GM12878 (cell line): ENCODE measurements around the gene ZDHHC14. TPM values are rescaled to one million over a fixed set of nuclear protein-coding genes. Genes with fewer than 3 reads are reported as not detected.

Source experiments
- BACH1 ChIP-seq: fragments of 450-650 bp; IDR thresholded peaks from 2 replicates; pipeline ENCODE4 v1.6.1; 2017; ENCODE audit warnings: mild to moderate bottlenecking, borderline replicate concordance
- CHD4 ChIP-seq: fragments of 200-600 bp; sonication (generic); IDR thresholded peaks from 2 replicates; pipeline ENCODE4 v1.6.1; 2016; ENCODE audit warnings: mild to moderate bottlenecking
- EED ChIP-seq: sonication (generic); IDR thresholded peaks from 2 replicates; pipeline ENCODE4 v1.6.1; 2016; ENCODE audit warnings: antibody characterized with exemption, low read depth
- ETV6 ChIP-seq, 2 experiments: fragments of 450-650 bp in 1 of 2; IDR thresholded peaks in 1 of 2; conservative IDR thresholded peaks in 1 of 2; 2 replicates each; pipeline ENCODE4 v1.6.1; 2014; ENCODE audit warnings: antibody characterized with exemption in 1 of 2, borderline replicate concordance in 1 of 2, low read depth in 1 of 2, mild to moderate bottlenecking in 1 of 2, moderate library complexity in 1 of 2
- FOS ChIP-seq: IDR thresholded peaks from 3 replicates; pipeline ENCODE4 v1.6.1; 2011; ENCODE audit warnings: borderline replicate concordance; ENCODE audit not compliant: insufficient read length; ENCODE audit errors: extremely low read depth
- HCFC1 ChIP-seq: fragments of 150-350 bp; IDR thresholded peaks from 2 replicates; pipeline ENCODE4 v1.6.1; 2014; ENCODE audit warnings: low read length
- HDAC2 ChIP-seq: fragments of 200-600 bp; sonication (generic); IDR thresholded peaks from 2 replicates; pipeline ENCODE4 v1.6.1; 2017
- HDGF ChIP-seq: fragments of 450-650 bp; IDR thresholded peaks from 2 replicates; pipeline ENCODE4 v1.6.1; 2016; ENCODE audit warnings: antibody characterized with exemption
- JUND ChIP-seq: IDR thresholded peaks from 2 replicates; pipeline ENCODE4 v1.6.1; 2012; ENCODE audit warnings: low read depth, mild to moderate bottlenecking, low read length, improper control_type of control experiment, moderate library complexity
- LARP7 ChIP-seq: fragments of 450-650 bp; IDR thresholded peaks from 2 replicates; pipeline ENCODE4 v1.6.1; 2017; ENCODE audit warnings: mild to moderate bottlenecking
- MTA2 ChIP-seq: fragments of 450-650 bp; IDR thresholded peaks from 2 replicates; pipeline ENCODE4 v1.6.1; 2016; ENCODE audit warnings: low read depth, mild to moderate bottlenecking, moderate library complexity
- MYB ChIP-seq: fragments of 150-350 bp; IDR thresholded peaks from 2 replicates; pipeline ENCODE4 v1.6.1; 2014; ENCODE audit warnings: mild to moderate bottlenecking, low read depth, low read length, borderline replicate concordance
- PAX5 ChIP-seq: IDR thresholded peaks from 2 replicates; pipeline ENCODE4 v1.6.1; 2011; ENCODE audit warnings: low read depth, low read length, borderline replicate concordance
- PML ChIP-seq: IDR thresholded peaks from 2 replicates; pipeline ENCODE4 v1.6.1; 2012; ENCODE audit warnings: low read length, inconsistent platforms
- RB1 ChIP-seq: fragments of 450-650 bp; formaldehyde crosslinking; IDR thresholded peaks from 2 replicates; pipeline ENCODE4 v1.6.1; 2017; ENCODE audit warnings: mild to moderate bottlenecking, borderline replicate concordance
- RBBP5 ChIP-seq: fragments of 200-600 bp; sonication (generic); conservative IDR thresholded peaks from 2 replicates; pipeline ENCODE4 v1.6.1; 2016
- SMARCA5 ChIP-seq: fragments of 450-650 bp; IDR thresholded peaks from 2 replicates; pipeline ENCODE4 v1.6.1; 2017; ENCODE audit warnings: mild to moderate bottlenecking
- ZBED1 ChIP-seq: IDR thresholded peaks from 2 replicates; pipeline ENCODE4 v1.6.1; 2016; ENCODE audit warnings: borderline replicate concordance
- ZNF384 ChIP-seq: IDR thresholded peaks from 2 replicates; pipeline ENCODE4 v1.6.1; 2012; ENCODE audit warnings: low read depth, mild to moderate bottlenecking, low read length, improper control_type of control experiment, borderline replicate concordance
- ZNF622 ChIP-seq: fragments of 450-650 bp; IDR thresholded peaks from 2 replicates; pipeline ENCODE4 v1.6.1; 2017; ENCODE audit warnings: mild to moderate bottlenecking, inconsistent platforms
- ZNF687 ChIP-seq: fragments of 450-650 bp; IDR thresholded peaks from 2 replicates; pipeline ENCODE4 v1.6.1; 2017; ENCODE audit warnings: mild to moderate bottlenecking, moderate library complexity
- polyA plus RNA-seq, 11 experiments: library from polyadenylated mRNA; depleted of rRNA in 4 of 11; unstranded in 6 of 11; stranded (reverse) in 5 of 11; fragments of >200 nt; fragmentation: Nextera tagmentation in 4 of 11; fragmentation: Illumina TruSeq in 1 of 11; extraction: Ambion mirVana in 4 of 11; extraction: Trizol in 1 of 11; gene quantifications; 1 replicate in 1 of 11; 2 replicates in 10 of 11; pipeline versions ENCODE4 v1.2.1 to v1.2.3, GENCODE V29; 2011 to 2016; ENCODE audit warnings: inconsistent platforms in 2 of 11, missing spikeins in 2 of 11, low read depth in 1 of 11
- total RNA-seq, 4 experiments: library from RNA; depleted of rRNA in 3 of 4; stranded (reverse); fragments of >200 nt in 3 of 4; fragmentation: Illumina TruSeq in 1 of 4; extraction: Trizol in 1 of 4; gene quantifications; 2 replicates each; pipeline versions ENCODE4 v1.2.1 to v1.2.3, GENCODE V29; 2013 to 2021
- TF ChIP-seq, protein P1 (sequence below): fragments of 450-650 bp; IDR thresholded peaks from 2 replicates; pipeline ENCODE4 v1.6.1; 2018; ENCODE audit warnings: mild to moderate bottlenecking, low read depth, moderate library complexity; ENCODE audit not compliant: partially characterized antibody
- TF ChIP-seq, protein P2 (sequence below): fragments of 450-650 bp; IDR thresholded peaks from 2 replicates; pipeline ENCODE4 v1.6.1; 2018; ENCODE audit warnings: borderline replicate concordance, mild to moderate bottlenecking; ENCODE audit not compliant: partially characterized antibody
- TF ChIP-seq, protein P3 (sequence below): IDR thresholded peaks from 2 replicates; pipeline ENCODE4 v1.6.1; 2011; ENCODE audit warnings: low read depth, mild to moderate bottlenecking, low read length, moderate library complexity, borderline replicate concordance; ENCODE audit errors: extremely low read depth

ZDHHC14 gene
- total and polyA plus RNA-seq, 10 of the 15 experiments (the other 5 are each of a cell fraction or from before 2014, with no cell fraction given): 0.15 to 16.0 (median 0.76) TPM; not detected in 1

DNA sequence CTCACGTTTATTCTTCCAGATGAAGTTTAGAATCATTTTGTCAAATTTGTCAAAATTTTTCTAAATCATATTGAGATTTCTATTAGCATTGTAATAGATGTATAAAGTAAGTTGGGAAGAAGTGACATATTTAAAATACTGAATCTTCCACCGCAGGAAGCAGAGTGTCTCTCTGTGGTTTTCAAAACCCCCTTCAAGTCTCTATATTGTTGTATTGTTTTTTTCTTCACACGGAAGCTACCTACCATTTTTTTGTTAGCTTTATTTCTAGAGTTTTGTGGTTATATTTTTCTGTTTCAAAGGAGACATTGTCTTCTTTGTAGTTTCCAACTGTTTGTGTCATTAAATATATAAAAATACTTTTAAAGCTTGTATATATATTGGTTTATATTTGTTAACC lies 188.6 kb downstream of the ZDHHC14 start (continued):
- TF ChIP-seq ZNF687 (no peak), SMARCA5 (no peak), BACH1 (no peak), HDGF (no peak), MTA2 (peak; percentile 72), FOS (no peak), MYB (no peak), PAX5 (no peak), LARP7 (no peak), ETV6 (conservative IDR thresholded peaks at IDR 0.05 in 1 of 2, IDR thresholded peaks at IDR 0.05 in 1 of 2; ENCODE audit: borderline replicate concordance in 1 of 2, low read depth in 1 of 2) (peak in 1 of 2 experiments; percentile 58; a peak in 1 of 4 replicates), ZNF384 (peak; percentile 89), ZNF622 (no peak), HDAC2 (no peak), HCFC1 (no peak), RBBP5 (no peak), EED (no peak), CHD4 (no peak), RB1 (no peak), PML (no peak), JUND (no peak), ZBED1 (no peak)
- TF ChIP-seq, protein P1, sequence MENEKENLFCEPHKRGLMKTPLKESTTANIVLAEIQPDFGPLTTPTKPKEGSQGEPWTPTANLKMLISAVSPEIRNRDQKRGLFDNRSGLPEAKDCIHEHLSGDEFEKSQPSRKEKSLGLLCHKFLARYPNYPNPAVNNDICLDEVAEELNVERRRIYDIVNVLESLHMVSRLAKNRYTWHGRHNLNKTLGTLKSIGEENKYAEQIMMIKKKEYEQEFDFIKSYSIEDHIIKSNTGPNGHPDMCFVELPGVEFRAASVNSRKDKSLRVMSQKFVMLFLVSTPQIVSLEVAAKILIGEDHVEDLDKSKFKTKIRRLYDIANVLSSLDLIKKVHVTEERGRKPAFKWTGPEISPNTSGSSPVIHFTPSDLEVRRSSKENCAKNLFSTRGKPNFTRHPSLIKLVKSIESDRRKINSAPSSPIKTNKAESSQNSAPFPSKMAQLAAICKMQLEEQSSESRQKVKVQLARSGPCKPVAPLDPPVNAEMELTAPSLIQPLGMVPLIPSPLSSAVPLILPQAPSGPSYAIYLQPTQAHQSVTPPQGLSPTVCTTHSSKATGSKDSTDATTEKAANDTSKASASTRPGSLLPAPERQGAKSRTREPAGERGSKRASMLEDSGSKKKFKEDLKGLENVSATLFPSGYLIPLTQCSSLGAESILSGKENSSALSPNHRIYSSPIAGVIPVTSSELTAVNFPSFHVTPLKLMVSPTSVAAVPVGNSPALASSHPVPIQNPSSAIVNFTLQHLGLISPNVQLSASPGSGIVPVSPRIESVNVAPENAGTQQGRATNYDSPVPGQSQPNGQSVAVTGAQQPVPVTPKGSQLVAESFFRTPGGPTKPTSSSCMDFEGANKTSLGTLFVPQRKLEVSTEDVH: no peak
- TF ChIP-seq, protein P2, sequence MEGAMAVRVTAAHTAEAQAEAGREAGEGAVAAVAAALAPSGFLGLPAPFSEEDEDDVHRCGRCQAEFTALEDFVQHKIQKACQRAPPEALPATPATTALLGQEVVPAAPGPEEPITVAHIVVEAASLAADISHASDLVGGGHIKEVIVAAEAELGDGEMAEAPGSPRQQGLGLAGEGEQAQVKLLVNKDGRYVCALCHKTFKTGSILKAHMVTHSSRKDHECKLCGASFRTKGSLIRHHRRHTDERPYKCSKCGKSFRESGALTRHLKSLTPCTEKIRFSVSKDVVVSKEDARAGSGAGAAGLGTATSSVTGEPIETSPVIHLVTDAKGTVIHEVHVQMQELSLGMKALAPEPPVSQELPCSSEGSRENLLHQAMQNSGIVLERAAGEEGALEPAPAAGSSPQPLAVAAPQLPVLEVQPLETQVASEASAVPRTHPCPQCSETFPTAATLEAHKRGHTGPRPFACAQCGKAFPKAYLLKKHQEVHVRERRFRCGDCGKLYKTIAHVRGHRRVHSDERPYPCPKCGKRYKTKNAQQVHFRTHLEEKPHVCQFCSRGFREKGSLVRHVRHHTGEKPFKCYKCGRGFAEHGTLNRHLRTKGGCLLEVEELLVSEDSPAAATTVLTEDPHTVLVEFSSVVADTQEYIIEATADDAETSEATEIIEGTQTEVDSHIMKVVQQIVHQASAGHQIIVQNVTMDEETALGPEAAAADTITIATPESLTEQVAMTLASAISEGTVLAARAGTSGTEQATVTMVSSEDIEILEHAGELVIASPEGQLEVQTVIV: no peak
- TF ChIP-seq, protein P3, sequence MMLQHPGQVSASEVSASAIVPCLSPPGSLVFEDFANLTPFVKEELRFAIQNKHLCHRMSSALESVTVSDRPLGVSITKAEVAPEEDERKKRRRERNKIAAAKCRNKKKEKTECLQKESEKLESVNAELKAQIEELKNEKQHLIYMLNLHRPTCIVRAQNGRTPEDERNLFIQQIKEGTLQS: no peak
